ENCODE measurements around the gene RGS6. TPM values are rescaled to one million over a fixed set of nuclear protein-coding genes. Genes with fewer than 3 reads are reported as not detected.

Gene RGS6
- total RNA-seq, 1 donor from 2014 or later = 5.1 TPM

- Mint-ChIP-seq H3K27me3 (peaks cover 44% of the 10 kb centered on the region), H3K9me3 (ENCODE audit: low read depth) (no peaks in the 10 kb centered on the region), H3K27ac (no peak overlapping the region), H3K4me1 (ENCODE audit: low read depth) (no peaks in the 10 kb centered on the region), H3K36me3 (ENCODE audit: insufficient read depth) (no peaks in the 10 kb centered on the region), H3K4me3 (ENCODE audit: low read depth) (no peak overlapping the region)
- DNase-seq (ENCODE audit: low spot score, unreplicated experiment) = no peak
- TF ChIP-seq, protein P1, sequence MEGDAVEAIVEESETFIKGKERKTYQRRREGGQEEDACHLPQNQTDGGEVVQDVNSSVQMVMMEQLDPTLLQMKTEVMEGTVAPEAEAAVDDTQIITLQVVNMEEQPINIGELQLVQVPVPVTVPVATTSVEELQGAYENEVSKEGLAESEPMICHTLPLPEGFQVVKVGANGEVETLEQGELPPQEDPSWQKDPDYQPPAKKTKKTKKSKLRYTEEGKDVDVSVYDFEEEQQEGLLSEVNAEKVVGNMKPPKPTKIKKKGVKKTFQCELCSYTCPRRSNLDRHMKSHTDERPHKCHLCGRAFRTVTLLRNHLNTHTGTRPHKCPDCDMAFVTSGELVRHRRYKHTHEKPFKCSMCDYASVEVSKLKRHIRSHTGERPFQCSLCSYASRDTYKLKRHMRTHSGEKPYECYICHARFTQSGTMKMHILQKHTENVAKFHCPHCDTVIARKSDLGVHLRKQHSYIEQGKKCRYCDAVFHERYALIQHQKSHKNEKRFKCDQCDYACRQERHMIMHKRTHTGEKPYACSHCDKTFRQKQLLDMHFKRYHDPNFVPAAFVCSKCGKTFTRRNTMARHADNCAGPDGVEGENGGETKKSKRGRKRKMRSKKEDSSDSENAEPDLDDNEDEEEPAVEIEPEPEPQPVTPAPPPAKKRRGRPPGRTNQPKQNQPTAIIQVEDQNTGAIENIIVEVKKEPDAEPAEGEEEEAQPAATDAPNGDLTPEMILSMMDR (IDR thresholded peaks at IDR 0.05; ENCODE audit: unreplicated experiment) = no peak
Observed at GRCh38 chr14:72554994-72555608, 622.9 kb downstream of the RGS6 start.

- no peak for DNase-seq (ENCODE audit: low spot score, unreplicated experiment)
- TF ChIP-seq, protein P1 (IDR thresholded peaks at IDR 0.05; ENCODE audit: unreplicated experiment) = no peak
- no peaks in the 10 kb centered on the region for H3K4me1 Mint-ChIP-seq (ENCODE audit: low read depth)
Observed at GRCh38 chr14:72555609-72556000, 623.4 kb downstream of the RGS6 start.

GRCh38 chr14:72557671-72558070, 625.4 kb downstream of the RGS6 start:
- Mint-ChIP-seq H3K4me1 (ENCODE audit: low read depth) (no peaks in the 10 kb centered on the region), H3K9me3 (ENCODE audit: low read depth) (no peaks in the 10 kb centered on the region), H3K27me3 (peaks cover 34% of the 10 kb centered on the region), H3K36me3 (ENCODE audit: insufficient read depth) (no peaks in the 10 kb centered on the region), H3K27ac (no peak overlapping the region), H3K4me3 (ENCODE audit: low read depth) (no peak overlapping the region)
- DNase-seq (ENCODE audit: low spot score, unreplicated experiment) = no peak
- TF ChIP-seq, protein P1 (IDR thresholded peaks at IDR 0.05; ENCODE audit: unreplicated experiment) = no peak

More at GRCh38 chr14:72555609-72556000, 623.4 kb downstream of the RGS6 start:
- Mint-ChIP-seq H3K27me3 (peaks cover 44% of the 10 kb centered on the region), H3K27ac (no peak overlapping the region), H3K4me3 (ENCODE audit: low read depth) (no peak overlapping the region), H3K9me3 (ENCODE audit: low read depth) (no peaks in the 10 kb centered on the region), H3K36me3 (ENCODE audit: insufficient read depth) (no peaks in the 10 kb centered on the region)

GRCh38 chr14:72558721-72559120, 626.5 kb downstream of the RGS6 start:
- TF ChIP-seq, protein P1 (IDR thresholded peaks at IDR 0.05; ENCODE audit: unreplicated experiment) = no peak
- Mint-ChIP-seq H3K27ac (no peak overlapping the region), H3K4me1 (ENCODE audit: low read depth) (no peaks in the 10 kb centered on the region), H3K4me3 (ENCODE audit: low read depth) (no peak overlapping the region), H3K36me3 (ENCODE audit: insufficient read depth) (no peaks in the 10 kb centered on the region), H3K9me3 (ENCODE audit: low read depth) (no peaks in the 10 kb centered on the region), H3K27me3 (peaks cover 25% of the 10 kb centered on the region)
- no peak for DNase-seq (ENCODE audit: low spot score, unreplicated experiment)

GRCh38 chr14:72559202-72559601, 627.0 kb downstream of the RGS6 start:
- TF ChIP-seq, protein P1 (IDR thresholded peaks at IDR 0.05; ENCODE audit: unreplicated experiment) = no peak
- Mint-ChIP-seq H3K27me3 (peaks cover 21% of the 10 kb centered on the region), H3K9me3 (ENCODE audit: low read depth) (no peaks in the 10 kb centered on the region), H3K4me3 (ENCODE audit: low read depth) (no peak overlapping the region), H3K27ac (no peak overlapping the region), H3K36me3 (ENCODE audit: insufficient read depth) (no peaks in the 10 kb centered on the region), H3K4me1 (ENCODE audit: low read depth) (no peaks in the 10 kb centered on the region)
- DNase-seq (ENCODE audit: low spot score, unreplicated experiment) = no peak

All from progenitor cell of endocrine pancreas (in vitro differentiated cells).